K562 (cell line): Measurements from ENCODE around the gene GOLGA8B. TPM values are rescaled to one million over a fixed set of nuclear protein-coding genes. Genes with fewer than 3 reads are reported as not detected.

Experiments
- FOXJ2 ChIP-seq: fragments of 200-800 bp; sonication (Bioruptor generic); IDR thresholded peaks from 2 replicates; pipeline ENCODE4 v1.6.1; 2016; ENCODE audit warnings: missing genetic modification characterization, missing compliant biosample characterization
- GTF2F1 ChIP-seq: IDR thresholded peaks from 2 replicates; pipeline ENCODE4 v1.6.1; 2011; ENCODE audit warnings: low read depth, low read length, improper control_type of control experiment
- MTA1 ChIP-seq: fragments of 450-650 bp; IDR thresholded peaks from 2 replicates; pipeline ENCODE4 v1.6.1; 2017; ENCODE audit warnings: borderline replicate concordance
- OTX1 ChIP-seq: fragments of 450-650 bp; formaldehyde crosslinking; IDR thresholded peaks from 2 replicates; pipeline ENCODE4 v1.4.0; 2022; ENCODE audit warnings: mild to moderate bottlenecking
- PHF20 ChIP-seq: fragments of 450-650 bp; IDR thresholded peaks from 2 replicates; pipeline ENCODE4 v1.6.1; 2018; ENCODE audit not compliant: partially characterized antibody
- POLR2H ChIP-seq: IDR thresholded peaks from 2 replicates; pipeline ENCODE4 v1.6.1; 2016; ENCODE audit warnings: missing genetic modification characterization, low read depth, mild to moderate bottlenecking, control low read depth, missing compliant biosample characterization, moderate library complexity
- RNF2 ChIP-seq: sonication (generic); IDR thresholded peaks from 2 replicates; pipeline ENCODE4 v1.6.1; 2016
- TEAD1 ChIP-seq, 2 experiments: fragments of 450-650 bp in 1 of 2; sonication (generic) in 1 of 2; formaldehyde crosslinking; IDR thresholded peaks; 2 replicates each; pipeline versions ENCODE4 v1.4.0 to v1.8.0; 2020 to 2022; ENCODE audit warnings: mild to moderate bottlenecking in 2 of 2, missing genetic modification reagents in 1 of 2
- THRB ChIP-seq: fragments of 450-650 bp; formaldehyde crosslinking; conservative IDR thresholded peaks from 2 replicates; pipeline ENCODE4 v1.4.0; 2022; ENCODE audit warnings: mild to moderate bottlenecking, missing genetic modification characterization
- USF2 ChIP-seq: sonication (generic); formaldehyde crosslinking; IDR thresholded peaks from 2 replicates; pipeline ENCODE4 v1.5.0; 2020; ENCODE audit warnings: missing genetic modification reagents
- ZC3H4 ChIP-seq: sonication (generic); formaldehyde crosslinking; IDR thresholded peaks from 2 replicates; pipeline ENCODE4 v1.9.0; 2021; ENCODE audit warnings: missing genetic modification reagents, borderline replicate concordance
- ZNF239 ChIP-seq: fragments of 250-450 bp; sonication (Bioruptor Pico); IDR thresholded peaks from 2 replicates; pipeline ENCODE4 v1.4.0; 2020; ENCODE audit warnings: mild to moderate bottlenecking
- ZNF431 ChIP-seq: sonication (generic); formaldehyde crosslinking; IDR thresholded peaks from 2 replicates; pipeline ENCODE4 v1.8.0; 2022; ENCODE audit warnings: mild to moderate bottlenecking, missing genetic modification reagents
- polyA plus RNA-seq, 8 experiments: library from polyadenylated mRNA; depleted of rRNA in 4 of 8; stranded (reverse) in 5 of 8; unstranded in 3 of 8; fragments of >200 nt; fragmentation: Nextera tagmentation in 2 of 8; fragmentation: Illumina TruSeq in 1 of 8; extraction: Ambion mirVana in 2 of 8; extraction: Trizol in 1 of 8; gene quantifications; 2 replicates each; pipeline versions ENCODE4 v1.2.1 to v1.2.3, GENCODE V29; 2011 to 2014; ENCODE audit warnings: inconsistent platforms in 1 of 8, missing spikeins in 1 of 8
- total RNA-seq, 7 experiments: library from RNA; depleted of rRNA in 6 of 7; stranded (reverse); fragments of >200 nt in 6 of 7; fragmentation: Illumina TruSeq in 2 of 7; extraction: Trizol in 2 of 7; gene quantifications; 2 replicates each; pipeline versions ENCODE4 v1.2.1 to v1.2.3, GENCODE V29; 2011 to 2021; ENCODE audit warnings: low replicate concordance in 1 of 7
- TF ChIP-seq, protein P1 (sequence below): fragments of 200-600 bp; sonication (generic); IDR thresholded peaks from one replicate; pipeline ENCODE4 v1.6.1; 2012; ENCODE audit warnings: mild to moderate bottlenecking, low read depth, low read length, inconsistent platforms

GOLGA8B gene
- total and polyA plus RNA-seq, 9 of the 15 experiments (the other 6 are each of a cell fraction or from before 2014, with no cell fraction given), result 7.9 to 236 (median 54.1) TPM

DNA sequence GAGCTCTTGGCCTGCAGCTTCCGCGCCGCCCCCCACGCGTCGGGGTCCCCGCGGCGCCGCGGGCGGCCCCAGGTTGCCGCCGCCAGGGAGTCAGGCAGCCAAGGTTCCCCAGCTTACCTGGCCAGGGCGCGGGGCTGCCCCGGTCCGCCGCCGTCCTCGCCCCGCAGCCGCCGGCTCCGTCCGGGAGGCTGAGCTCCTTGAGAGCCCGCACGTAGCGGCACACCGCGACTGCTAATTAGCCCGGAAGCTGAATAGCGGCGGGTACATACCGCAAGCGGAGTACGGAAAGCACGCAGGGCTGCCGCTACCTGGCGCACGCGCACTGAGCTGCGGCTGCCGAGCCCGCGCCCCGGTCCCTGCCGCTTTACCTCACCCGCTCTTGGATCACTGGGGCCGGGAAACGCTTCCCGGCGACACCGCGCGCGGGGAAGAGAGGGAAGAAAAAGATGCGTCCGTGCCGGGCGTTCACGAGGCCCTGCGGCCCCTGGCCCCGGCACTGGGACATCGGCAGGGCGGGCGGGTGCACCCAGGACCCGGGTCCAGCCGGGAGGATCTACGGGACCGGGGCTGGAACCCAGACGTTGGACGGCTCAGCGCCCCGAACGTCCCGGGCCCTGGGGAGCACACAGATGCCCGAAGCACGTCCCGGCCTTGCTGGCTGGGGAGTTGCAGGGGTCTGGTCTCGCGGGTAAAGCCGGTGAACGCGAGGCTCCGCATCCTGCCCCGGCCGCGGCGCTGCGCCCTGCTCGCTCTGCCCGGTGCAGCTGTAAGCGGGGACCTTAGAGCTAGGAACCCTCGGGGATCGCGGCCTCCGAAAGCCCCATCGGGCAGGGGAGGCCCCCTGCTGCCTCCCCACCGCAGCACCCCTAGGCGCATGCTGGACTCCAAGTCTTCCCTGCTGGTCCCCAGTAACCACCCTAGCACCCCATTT lies at the start of gene GOLGA8B (continued):
- TF ChIP-seq FOXJ2 (no peak), ZNF431 (CRISPR knock-in tag) (no peak), USF2 (CRISPR knock-in tag) (no peak), MTA1 (no peak), ZC3H4 (CRISPR knock-in tag) (no peak), RNF2 (no peak), ZNF239 (CRISPR knock-in tag) (no peak), OTX1 (CRISPR knock-in tag) (no peak), THRB (CRISPR knock-in tag) (no peak), POLR2H (tag) (no peak), GTF2F1 (no peak), PHF20 (peak; percentile 61), TEAD1 (CRISPR knock-in tag; IDR thresholded peaks at IDR 0.05) (peak in 1 of 2 experiments; percentile 63; a peak in 1 of 4 replicates)
- TF ChIP-seq, protein P1, sequence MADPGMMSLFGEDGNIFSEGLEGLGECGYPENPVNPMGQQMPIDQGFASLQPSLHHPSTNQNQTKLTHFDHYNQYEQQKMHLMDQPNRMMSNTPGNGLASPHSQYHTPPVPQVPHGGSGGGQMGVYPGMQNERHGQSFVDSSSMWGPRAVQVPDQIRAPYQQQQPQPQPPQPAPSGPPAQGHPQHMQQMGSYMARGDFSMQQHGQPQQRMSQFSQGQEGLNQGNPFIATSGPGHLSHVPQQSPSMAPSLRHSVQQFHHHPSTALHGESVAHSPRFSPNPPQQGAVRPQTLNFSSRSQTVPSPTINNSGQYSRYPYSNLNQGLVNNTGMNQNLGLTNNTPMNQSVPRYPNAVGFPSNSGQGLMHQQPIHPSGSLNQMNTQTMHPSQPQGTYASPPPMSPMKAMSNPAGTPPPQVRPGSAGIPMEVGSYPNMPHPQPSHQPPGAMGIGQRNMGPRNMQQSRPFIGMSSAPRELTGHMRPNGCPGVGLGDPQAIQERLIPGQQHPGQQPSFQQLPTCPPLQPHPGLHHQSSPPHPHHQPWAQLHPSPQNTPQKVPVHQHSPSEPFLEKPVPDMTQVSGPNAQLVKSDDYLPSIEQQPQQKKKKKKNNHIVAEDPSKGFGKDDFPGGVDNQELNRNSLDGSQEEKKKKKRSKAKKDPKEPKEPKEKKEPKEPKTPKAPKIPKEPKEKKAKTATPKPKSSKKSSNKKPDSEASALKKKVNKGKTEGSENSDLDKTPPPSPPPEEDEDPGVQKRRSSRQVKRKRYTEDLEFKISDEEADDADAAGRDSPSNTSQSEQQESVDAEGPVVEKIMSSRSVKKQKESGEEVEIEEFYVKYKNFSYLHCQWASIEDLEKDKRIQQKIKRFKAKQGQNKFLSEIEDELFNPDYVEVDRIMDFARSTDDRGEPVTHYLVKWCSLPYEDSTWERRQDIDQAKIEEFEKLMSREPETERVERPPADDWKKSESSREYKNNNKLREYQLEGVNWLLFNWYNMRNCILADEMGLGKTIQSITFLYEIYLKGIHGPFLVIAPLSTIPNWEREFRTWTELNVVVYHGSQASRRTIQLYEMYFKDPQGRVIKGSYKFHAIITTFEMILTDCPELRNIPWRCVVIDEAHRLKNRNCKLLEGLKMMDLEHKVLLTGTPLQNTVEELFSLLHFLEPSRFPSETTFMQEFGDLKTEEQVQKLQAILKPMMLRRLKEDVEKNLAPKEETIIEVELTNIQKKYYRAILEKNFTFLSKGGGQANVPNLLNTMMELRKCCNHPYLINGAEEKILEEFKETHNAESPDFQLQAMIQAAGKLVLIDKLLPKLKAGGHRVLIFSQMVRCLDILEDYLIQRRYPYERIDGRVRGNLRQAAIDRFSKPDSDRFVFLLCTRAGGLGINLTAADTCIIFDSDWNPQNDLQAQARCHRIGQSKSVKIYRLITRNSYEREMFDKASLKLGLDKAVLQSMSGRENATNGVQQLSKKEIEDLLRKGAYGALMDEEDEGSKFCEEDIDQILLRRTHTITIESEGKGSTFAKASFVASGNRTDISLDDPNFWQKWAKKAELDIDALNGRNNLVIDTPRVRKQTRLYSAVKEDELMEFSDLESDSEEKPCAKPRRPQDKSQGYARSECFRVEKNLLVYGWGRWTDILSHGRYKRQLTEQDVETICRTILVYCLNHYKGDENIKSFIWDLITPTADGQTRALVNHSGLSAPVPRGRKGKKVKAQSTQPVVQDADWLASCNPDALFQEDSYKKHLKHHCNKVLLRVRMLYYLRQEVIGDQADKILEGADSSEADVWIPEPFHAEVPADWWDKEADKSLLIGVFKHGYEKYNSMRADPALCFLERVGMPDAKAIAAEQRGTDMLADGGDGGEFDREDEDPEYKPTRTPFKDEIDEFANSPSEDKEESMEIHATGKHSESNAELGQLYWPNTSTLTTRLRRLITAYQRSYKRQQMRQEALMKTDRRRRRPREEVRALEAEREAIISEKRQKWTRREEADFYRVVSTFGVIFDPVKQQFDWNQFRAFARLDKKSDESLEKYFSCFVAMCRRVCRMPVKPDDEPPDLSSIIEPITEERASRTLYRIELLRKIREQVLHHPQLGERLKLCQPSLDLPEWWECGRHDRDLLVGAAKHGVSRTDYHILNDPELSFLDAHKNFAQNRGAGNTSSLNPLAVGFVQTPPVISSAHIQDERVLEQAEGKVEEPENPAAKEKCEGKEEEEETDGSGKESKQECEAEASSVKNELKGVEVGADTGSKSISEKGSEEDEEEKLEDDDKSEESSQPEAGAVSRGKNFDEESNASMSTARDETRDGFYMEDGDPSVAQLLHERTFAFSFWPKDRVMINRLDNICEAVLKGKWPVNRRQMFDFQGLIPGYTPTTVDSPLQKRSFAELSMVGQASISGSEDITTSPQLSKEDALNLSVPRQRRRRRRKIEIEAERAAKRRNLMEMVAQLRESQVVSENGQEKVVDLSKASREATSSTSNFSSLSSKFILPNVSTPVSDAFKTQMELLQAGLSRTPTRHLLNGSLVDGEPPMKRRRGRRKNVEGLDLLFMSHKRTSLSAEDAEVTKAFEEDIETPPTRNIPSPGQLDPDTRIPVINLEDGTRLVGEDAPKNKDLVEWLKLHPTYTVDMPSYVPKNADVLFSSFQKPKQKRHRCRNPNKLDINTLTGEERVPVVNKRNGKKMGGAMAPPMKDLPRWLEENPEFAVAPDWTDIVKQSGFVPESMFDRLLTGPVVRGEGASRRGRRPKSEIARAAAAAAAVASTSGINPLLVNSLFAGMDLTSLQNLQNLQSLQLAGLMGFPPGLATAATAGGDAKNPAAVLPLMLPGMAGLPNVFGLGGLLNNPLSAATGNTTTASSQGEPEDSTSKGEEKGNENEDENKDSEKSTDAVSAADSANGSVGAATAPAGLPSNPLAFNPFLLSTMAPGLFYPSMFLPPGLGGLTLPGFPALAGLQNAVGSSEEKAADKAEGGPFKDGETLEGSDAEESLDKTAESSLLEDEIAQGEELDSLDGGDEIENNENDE, result no peak
